ENCODE results near the gene CAP1. TPM values are rescaled to one million over a fixed set of nuclear protein-coding genes. Genes with fewer than 3 reads are reported as not detected.
"Not testable (repeated sequence)": the region's sequence is repeated elsewhere in the genome, so short reads cannot be mapped to it uniquely, and the experiment has no call there.

Gene CAP1
- total and polyA plus RNA-seq, 10 donors = 124 to 608 (median 348) TPM

GRCh38 chr1:40004857-40005256 lies 35.7 kb upstream of the CAP1 start:
- WGBS, 5 donors = 61 to 86% (median 75%) methylated on average over 2 of the region's 2 CpGs
- Histone ChIP-seq H3K27me3 (replicated peaks in 1 of 7) (no peaks in the 10 kb centered on the region), H3K4me1 (peaks cover 0 to 42% (median 26%) of the 10 kb centered on the region in 6 donors), H3K36me3 (no peaks in the 10 kb centered on the region), H3K4me3 (no peak overlapping the region), H3K9me3 (peaks cover 0 to 9% (median 2%) of the 10 kb centered on the region in 8 donors), H3K27ac (no peak overlapping the region)
- TF ChIP-seq CTCF (IDR thresholded peaks at IDR 0.05 in 8 of 11, conservative IDR thresholded peaks at IDR 0.05 in 3 of 11) = no peak
- no peak for TF ChIP-seq POLR2AphosphoS5 (IDR thresholded peaks at IDR 0.05)
- TF ChIP-seq POLR2A (IDR thresholded peaks at IDR 0.05) = no peak
- DNase-seq = no peak
- intact Hi-C loops (cut with DNase I; ENCODE audit: low total_unique reads) = no loop called here

GRCh38 chr1:40007481-40008034 lies 33.0 kb upstream of the CAP1 start:
- H3K4me3 ChIP-seq; H3K27me3 ChIP-seq (replicated peaks in 1 of 7); DNase-seq; H3K36me3 ChIP-seq; intact Hi-C loops (cut with DNase I; ENCODE audit: low total_unique reads); H3K27ac ChIP-seq; H3K9me3 ChIP-seq: not testable (repeated sequence)
- WGBS, 5 donors = 85 to 91% (median 86%) methylated on average over 3 of the region's 3 CpGs
- H3K4me1 ChIP-seq = peaks cover 0 to 22% (median 14%) of the 10 kb centered on the region in 6 donors

GRCh38 chr1:40011198-40011597 lies 29.3 kb upstream of the CAP1 start:
- DNase-seq = no peak
- WGBS, 5 donors = 93 to 99% (median 96%) methylated on average over 3 of the region's 3 CpGs
- TF ChIP-seq POLR2A (IDR thresholded peaks at IDR 0.05) (no peak), POLR2AphosphoS5 (IDR thresholded peaks at IDR 0.05) (no peak), CTCF (IDR thresholded peaks at IDR 0.05 in 8 of 11, conservative IDR thresholded peaks at IDR 0.05 in 3 of 11) (no peak)

GRCh38 chr1:40014253-40014706 lies 26.2 kb upstream of the CAP1 start:
- H3K36me3 ChIP-seq = no peaks in the 10 kb centered on the region
- no peak for DNase-seq
- TF ChIP-seq CTCF (IDR thresholded peaks at IDR 0.05 in 8 of 11, conservative IDR thresholded peaks at IDR 0.05 in 3 of 11) (no peak), POLR2A (IDR thresholded peaks at IDR 0.05) (no peak), POLR2AphosphoS5 (IDR thresholded peaks at IDR 0.05) (no peak)
- H3K9me3 ChIP-seq = peaks cover 0 to 4% (median 0%) of the 10 kb centered on the region in 8 donors
- WGBS, 5 donors = 29 to 54% (median 44%) methylated on average over 3 of the region's 3 CpGs
- H3K4me1 ChIP-seq = peaks cover 2 to 21% (median 13%) of the 10 kb centered on the region in 6 donors
- no peaks in the 10 kb centered on the region for H3K27me3 ChIP-seq (replicated peaks in 1 of 7)
- H3K4me3 ChIP-seq = no peak overlapping the region
- intact Hi-C loops (cut with DNase I; ENCODE audit: low total_unique reads) = no loop called here
- peak overlapping the region in 1 of 8 donors; percentile 13 for H3K27ac ChIP-seq

More at GRCh38 chr1:40011198-40011597, 29.3 kb upstream of the CAP1 start:
- H3K36me3 ChIP-seq = no peaks in the 10 kb centered on the region
- no peaks in the 10 kb centered on the region for H3K27me3 ChIP-seq (replicated peaks in 1 of 7)
- H3K4me1 ChIP-seq = peaks cover 2 to 21% (median 13%) of the 10 kb centered on the region in 6 donors
- H3K4me3 ChIP-seq = no peak overlapping the region
- intact Hi-C loops (cut with DNase I; ENCODE audit: low total_unique reads) = no loop called here
- H3K9me3 ChIP-seq = peaks cover 0 to 4% (median 0%) of the 10 kb centered on the region in 8 donors
- H3K27ac ChIP-seq = no peak overlapping the region
